AG10803 (cell line): ENCODE data around the gene IL22RA2.

Experiments
- DNase-seq: peaks from one replicate; pipeline ENCODE4 v3.0.0; 2010; ENCODE audit warnings: low read depth
- H3K4me3 ChIP-seq: 2 replicates; pipeline ENCODE4 v1.5.1; 2011; ENCODE audit warnings: mild to moderate bottlenecking, low read length, control low read depth
- TF ChIP-seq, protein P1 (sequence below): conservative IDR thresholded peaks from 2 replicates; pipeline ENCODE4 v1.5.1; 2011; ENCODE audit warnings: mild to moderate bottlenecking, low read length, control low read depth, inconsistent platforms

The IL22RA2 gene

DNA sequence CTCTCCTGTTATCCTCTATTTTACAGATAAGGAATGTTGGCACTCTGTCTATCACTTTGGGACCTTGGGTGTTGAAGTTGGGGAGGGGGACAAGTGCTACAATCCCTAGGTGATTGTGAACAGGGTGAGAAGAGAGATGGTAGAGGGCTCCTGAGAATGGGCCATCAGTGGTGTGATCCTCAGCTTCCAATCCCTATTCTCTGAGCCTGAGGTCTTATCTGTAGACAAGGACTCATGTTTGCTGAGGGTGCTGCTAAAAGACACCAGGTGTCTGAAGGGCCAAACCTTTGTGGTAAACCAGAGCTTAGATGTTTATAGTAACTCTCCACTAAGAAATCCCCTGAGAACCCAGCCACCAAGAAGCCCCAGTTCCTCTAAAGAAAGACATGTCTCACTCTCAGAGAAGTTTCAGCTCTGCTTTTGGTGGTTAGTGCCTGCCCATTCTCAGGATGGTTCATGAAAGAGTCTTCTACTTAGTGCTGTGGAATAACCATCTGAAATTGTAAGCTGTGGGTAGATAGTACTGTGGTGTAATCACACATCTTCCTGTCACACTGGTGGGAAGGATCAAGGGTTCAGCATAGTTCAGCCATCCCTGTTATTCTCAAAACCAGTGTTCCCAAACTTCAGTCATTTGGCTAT is 70.5 kb downstream of the IL22RA2 start:
- no peak overlapping the region for H3K4me3 ChIP-seq
- no peak for DNase-seq
- TF ChIP-seq, protein P1, sequence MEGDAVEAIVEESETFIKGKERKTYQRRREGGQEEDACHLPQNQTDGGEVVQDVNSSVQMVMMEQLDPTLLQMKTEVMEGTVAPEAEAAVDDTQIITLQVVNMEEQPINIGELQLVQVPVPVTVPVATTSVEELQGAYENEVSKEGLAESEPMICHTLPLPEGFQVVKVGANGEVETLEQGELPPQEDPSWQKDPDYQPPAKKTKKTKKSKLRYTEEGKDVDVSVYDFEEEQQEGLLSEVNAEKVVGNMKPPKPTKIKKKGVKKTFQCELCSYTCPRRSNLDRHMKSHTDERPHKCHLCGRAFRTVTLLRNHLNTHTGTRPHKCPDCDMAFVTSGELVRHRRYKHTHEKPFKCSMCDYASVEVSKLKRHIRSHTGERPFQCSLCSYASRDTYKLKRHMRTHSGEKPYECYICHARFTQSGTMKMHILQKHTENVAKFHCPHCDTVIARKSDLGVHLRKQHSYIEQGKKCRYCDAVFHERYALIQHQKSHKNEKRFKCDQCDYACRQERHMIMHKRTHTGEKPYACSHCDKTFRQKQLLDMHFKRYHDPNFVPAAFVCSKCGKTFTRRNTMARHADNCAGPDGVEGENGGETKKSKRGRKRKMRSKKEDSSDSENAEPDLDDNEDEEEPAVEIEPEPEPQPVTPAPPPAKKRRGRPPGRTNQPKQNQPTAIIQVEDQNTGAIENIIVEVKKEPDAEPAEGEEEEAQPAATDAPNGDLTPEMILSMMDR = no peak

- TF ChIP-seq, protein P1 = no peak
- DNase-seq = no peak
- H3K4me3 ChIP-seq = no peak overlapping the region
These were observed 71.2 kb downstream of the IL22RA2 start for GRCh38 chr6:137102050-137102848.

DNA sequence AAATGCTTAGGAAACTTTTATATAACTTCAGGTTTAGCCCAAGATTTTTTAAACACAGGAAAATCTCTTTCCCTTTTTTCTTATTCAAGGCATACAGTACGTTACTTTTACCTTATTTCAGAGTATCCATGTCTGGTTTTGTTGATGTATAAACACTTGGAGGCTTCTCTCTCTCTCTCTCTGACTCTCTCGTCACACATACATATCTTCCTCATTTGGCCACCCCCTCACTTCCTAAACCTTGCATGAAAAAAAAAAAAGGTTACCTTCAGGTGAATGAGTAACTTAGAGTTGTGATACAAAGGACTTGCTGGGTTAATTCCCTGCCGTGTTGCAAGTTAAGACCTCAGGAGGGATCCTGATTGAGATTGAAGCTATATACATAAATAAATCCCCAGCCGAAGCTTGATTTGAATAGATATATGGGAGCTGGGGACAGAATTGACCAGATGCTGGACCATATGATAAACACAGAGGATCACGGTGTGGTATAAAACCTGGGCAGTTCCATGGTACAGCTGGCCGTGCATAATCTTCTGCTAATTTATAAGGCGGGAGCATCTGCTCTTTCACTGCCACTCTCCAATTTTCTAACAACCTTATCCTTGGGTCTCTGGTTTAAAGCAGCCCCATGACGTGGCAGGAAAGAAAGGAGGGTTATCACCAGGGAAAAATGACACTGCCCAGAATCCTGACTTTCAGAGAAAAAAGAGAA is 73.6 kb downstream of the IL22RA2 start:
- DNase-seq = no peak
- TF ChIP-seq, protein P1 = no peak
- no peak overlapping the region for H3K4me3 ChIP-seq

DNA sequence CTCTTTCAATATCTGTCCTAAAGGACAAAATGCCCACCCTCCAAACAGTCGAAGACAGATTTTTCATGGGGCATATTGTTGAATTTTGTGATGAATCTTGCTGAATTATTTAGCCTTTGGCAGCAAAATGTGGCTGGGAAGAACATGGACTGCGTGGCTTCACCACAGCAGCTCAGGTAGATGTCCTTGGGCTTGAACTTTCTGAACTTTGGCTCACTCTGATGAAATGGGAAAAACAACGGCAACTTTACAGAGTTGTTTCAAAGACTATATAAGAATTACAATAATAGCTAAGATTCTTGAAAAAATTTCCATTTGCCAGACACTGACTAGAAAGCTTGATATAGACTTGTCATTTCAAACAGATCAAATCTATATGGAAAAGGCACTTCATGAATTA is 75.9 kb downstream of the IL22RA2 start:
- DNase-seq = no peak
- no peak overlapping the region for H3K4me3 ChIP-seq
- TF ChIP-seq, protein P1 = no peak

GRCh38 chr6:137097057-137097456 is 76.4 kb downstream of the IL22RA2 start:
- DNase-seq = no peak

DNA sequence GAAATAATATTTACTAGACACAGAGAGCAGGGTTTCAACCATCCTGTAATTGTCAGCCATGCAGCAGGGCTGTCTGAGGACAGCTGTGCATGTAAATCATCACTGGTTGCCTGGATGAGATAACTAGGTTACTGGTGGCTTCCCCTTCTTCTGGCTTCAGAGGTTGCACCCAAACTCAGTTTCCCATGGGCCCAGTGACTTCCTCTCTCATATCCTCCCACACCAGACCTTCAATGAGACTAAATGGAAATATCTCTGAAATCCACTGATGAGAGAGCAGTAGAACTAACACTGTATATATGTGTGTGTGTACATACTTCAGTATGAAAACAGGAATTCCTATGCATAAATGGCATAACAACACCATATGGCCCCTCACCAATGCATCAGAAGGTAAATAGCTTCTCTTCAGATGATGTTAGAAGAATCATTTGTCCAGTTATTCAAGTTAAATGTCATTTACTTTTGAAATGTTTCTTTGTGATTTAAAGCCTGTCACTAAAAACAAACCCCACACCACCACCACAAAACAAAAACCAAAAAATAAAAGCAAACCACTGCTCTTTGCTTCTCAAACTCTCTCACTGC is 77.7 kb downstream of the IL22RA2 start:
- no peak for DNase-seq
- no peak overlapping the region for H3K4me3 ChIP-seq
- TF ChIP-seq, protein P1 = no peak

More at GRCh38 chr6:137097057-137097456, 76.4 kb downstream of the IL22RA2 start:
- TF ChIP-seq, protein P1 = no peak
- H3K4me3 ChIP-seq = no peak overlapping the region
